Measurements from ENCODE around the gene RPUSD1. TPM values are rescaled to one million over a fixed set of nuclear protein-coding genes. Genes with fewer than 3 reads are reported as not detected.

Gene RPUSD1, protein sequence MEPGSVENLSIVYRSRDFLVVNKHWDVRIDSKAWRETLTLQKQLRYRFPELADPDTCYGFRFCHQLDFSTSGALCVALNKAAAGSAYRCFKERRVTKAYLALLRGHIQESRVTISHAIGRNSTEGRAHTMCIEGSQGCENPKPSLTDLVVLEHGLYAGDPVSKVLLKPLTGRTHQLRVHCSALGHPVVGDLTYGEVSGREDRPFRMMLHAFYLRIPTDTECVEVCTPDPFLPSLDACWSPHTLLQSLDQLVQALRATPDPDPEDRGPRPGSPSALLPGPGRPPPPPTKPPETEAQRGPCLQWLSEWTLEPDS
- total RNA-seq: 15.8 and 16.6 TPM in 2 replicates

GRCh38 chr16:787978-788398 is at the start of gene RPUSD1:
Gene RPUSD1 (minus strand): TSS chr16:788381. CDS start chr16:787737, 644 bp downstream.

DNA sequence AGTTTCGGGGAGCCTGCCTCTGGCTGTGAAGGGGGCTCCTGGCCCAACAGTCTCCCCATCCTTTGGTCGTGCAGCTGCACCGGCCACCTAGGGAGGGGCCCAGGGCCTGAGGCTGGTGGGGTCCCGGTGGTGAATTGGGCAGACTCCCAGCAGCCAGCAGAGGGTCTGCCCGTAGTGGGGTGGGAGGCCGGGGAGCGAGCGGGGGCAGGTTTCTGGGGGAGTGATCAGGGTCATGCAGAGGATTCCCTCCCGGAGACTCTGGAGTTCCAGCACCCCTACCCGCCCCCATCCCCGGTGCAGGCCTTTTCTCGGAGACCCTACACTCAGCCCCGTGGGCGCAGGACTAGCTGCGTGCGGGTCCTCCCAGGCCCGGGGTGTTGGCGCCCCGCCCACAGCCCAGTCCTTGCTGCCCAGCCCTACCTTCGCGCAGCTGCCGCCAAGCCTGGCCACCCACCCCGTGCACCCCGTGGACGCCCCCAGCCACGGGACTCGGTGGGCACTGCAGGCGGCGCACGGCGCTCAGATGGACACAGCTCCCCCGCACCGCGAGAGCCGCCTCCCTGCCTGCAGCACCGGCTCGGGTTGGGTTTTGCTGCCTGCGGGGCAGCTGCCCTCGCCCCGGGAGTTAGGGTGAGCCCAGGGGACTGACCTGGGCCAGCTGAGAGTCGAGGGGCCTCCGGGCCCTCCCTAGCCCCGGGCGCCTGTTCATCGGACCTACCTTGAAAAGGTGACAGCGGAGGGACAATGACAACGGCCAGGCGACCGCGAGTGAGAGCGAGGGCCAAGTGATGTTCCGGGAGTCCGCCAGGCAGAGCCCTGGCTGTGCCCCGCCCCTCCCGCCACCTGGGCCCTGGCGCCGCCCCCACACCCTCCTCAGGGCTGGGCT is 12.0 kb upstream of the RPUSD1 start, which contains the start of gene GNG13:
Gene GNG13 (minus strand): TSS at position 787 of the 886 bp plus-strand sequence. CDS start 1,657 bp downstream, outside the sequence.

GRCh38 chr16:788399-789126 is 382 bp upstream of the RPUSD1 start, which contains the start of gene CHTF18:
Gene CHTF18 (plus strand): TSS chr16:788620. CDS start chr16:788685, 65 bp downstream.

DNA sequence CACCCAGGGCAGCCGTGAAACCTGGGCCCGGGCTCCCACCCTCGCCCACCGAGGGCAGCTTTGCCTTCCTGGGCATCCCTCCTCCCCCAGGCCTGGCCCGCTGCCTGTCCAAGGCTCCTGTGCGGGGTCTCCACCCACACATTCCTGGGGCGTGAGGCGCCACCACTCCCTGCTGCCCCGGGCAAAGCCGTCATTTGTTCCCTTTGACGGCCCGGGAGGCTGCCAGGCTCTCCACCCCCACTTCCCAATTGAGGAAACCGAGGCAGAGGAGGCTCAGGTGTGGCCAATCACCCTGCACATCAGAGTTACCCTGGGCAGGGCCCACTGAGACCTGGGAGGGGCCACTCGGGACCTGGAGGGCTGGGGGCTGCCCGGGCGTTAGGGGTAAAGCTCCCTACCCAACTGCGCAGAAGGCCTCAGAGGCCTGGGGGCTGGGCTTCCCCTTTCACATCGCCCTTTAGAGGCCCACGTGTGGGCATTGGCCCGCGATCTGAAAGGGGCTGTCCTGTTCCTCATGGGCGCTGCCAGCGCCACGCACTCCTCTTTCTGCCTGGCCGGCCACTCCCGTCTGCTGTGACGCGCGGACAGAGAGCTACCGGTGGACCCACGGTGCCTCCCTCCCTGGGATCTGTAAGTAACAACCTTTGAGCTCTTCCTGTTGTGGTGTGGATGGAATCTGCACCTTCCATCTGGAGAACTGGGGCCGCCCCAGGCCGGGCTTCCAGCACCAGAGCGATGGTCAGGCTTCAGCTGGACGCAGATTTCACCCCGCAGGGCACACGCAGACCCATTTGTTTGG is 27.4 kb downstream of the RPUSD1 start, which contains the start of gene MSLN:
Gene MSLN (plus strand): TSS at position 190 of the 799 bp plus-strand sequence. CDS start 1,947 bp downstream, outside the sequence.

DNA sequence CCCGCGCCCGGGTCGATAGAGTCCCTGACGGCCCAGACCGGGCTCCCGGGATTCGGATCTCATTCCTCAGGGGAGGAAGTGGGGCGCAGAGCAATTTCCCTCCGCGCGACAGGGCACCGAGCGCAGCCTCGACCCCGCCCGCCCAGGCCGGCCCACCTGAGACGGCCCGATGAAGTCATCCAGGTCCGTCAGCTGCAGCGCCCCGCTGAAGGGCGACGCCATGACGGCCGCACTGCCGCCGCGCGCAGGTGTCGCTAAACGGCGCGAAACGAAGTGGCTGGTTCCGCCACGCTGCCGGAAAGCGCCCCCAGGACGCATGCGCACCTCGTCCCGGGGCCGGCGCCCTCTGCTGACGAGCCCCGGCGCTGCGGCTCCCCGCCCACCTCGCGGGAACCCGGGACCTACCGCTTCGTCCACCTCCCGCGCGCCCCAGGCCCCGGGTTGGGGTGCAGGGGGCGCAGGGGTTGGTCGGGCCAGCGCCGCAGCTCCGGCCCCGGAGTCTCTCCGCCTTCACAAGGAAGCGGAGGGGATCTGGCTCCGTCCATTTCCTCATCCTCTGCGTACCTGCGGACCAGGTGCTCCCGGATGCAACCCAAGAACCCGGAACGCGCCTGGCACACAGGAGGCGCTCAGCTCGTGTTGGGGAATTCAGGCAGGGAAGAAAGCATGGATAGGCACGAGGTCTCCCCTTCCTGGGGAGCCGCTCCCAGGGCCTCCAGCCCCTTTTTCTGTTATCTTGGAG is 47.2 kb downstream of the RPUSD1 start, which contains the start of gene CIAO3:
Gene CIAO3 (minus strand): TSS at position 234 of the 742 bp plus-strand sequence. CDS start 12 bp downstream, at position 222.

Small RNAs within 50 kb of the gene (small RNA-seq; reads per million reads assigned to genes)
- gene MIR662: not detected

Other genes starting within 250 kb of the RPUSD1 start
- 0.11 TPM in 1 of 2 replicates, not detected in the other for gene PRR35, start 228.0 kb downstream of the RPUSD1 start, total RNA-seq
- 0.43 and 0.65 TPM in 2 replicates for gene NHLRC4, start 221.4 kb downstream of the RPUSD1 start, total RNA-seq
- 17.6 and 22.3 TPM in 2 replicates for gene PIGQ, start 218.4 kb downstream of the RPUSD1 start, total RNA-seq
- 9.5 and 9.8 TPM in 2 replicates for gene RAB40C, start 198.3 kb downstream of the RPUSD1 start, total RNA-seq
- 0.11 and 0.13 TPM in 2 replicates for gene WFIKKN1, start 157.4 kb downstream of the RPUSD1 start, total RNA-seq
- 64.2 and 79.6 TPM in 2 replicates for gene METTL26, start 152.1 kb downstream of the RPUSD1 start, total RNA-seq
- gene MCRIP2, start 146.6 kb downstream of the RPUSD1 start, total RNA-seq: 9.1 and 12.9 TPM in 2 replicates
- 8.8 and 9.4 TPM in 2 replicates for gene WDR90, start 139.0 kb downstream of the RPUSD1 start, total RNA-seq
- gene RHOT2, start 120.2 kb downstream of the RPUSD1 start, total RNA-seq: 24.3 and 25.2 TPM in 2 replicates
- gene RHBDL1, start 112.7 kb downstream of the RPUSD1 start, total RNA-seq: 0.65 and 1.2 TPM in 2 replicates
- 75.1 and 78.9 TPM in 2 replicates for gene STUB1, start 108.0 kb downstream of the RPUSD1 start, total RNA-seq
- gene JMJD8, start 104.0 kb downstream of the RPUSD1 start, total RNA-seq: 39.9 and 45.1 TPM in 2 replicates
- gene WDR24, start 98.0 kb downstream of the RPUSD1 start, total RNA-seq: 6.0 and 7.6 TPM in 2 replicates
- under 0.01 and 0.11 TPM in 2 replicates for gene FBXL16, start 82.6 kb downstream of the RPUSD1 start, total RNA-seq
- gene METRN, start 73.3 kb downstream of the RPUSD1 start, total RNA-seq: 39.6 and 40.2 TPM in 2 replicates
- gene ANTKMT, start 67.2 kb downstream of the RPUSD1 start, total RNA-seq: 16.9 and 18.2 TPM in 2 replicates
- 0.97 and 1.3 TPM in 2 replicates for gene CCDC78, start 61.9 kb downstream of the RPUSD1 start, total RNA-seq
- 6.1 and 10.2 TPM in 2 replicates for gene HAGHL, start 61.3 kb downstream of the RPUSD1 start, total RNA-seq
- gene CIAO3, start 47.4 kb downstream of the RPUSD1 start, total RNA-seq: 19.5 and 26.3 TPM in 2 replicates
- gene MSLN, start 27.6 kb downstream of the RPUSD1 start, total RNA-seq: 0.32 and 5.9 TPM in 2 replicates
- 3.3 and 5.4 TPM in 2 replicates for gene CHTF18, start 239 bp upstream of the RPUSD1 start, total RNA-seq
- gene GNG13, start 12.4 kb upstream of the RPUSD1 start, total RNA-seq: not detected in 2 replicates
- 34.2 and 34.6 TPM in 2 replicates for gene LMF1, start 182.6 kb upstream of the RPUSD1 start, total RNA-seq
- gene SOX8, start 193.4 kb upstream of the RPUSD1 start, total RNA-seq: 0.91 and 3.1 TPM in 2 replicates